CD4-positive, alpha-beta T cell (primary cell): ENCODE measurements around the gene CILP. TPM values are rescaled to one million over a fixed set of nuclear protein-coding genes. Genes with fewer than 3 reads are reported as not detected.

Source experiments
- ATAC-seq: fragments of 200-7000 bp; cut with Tn5 transposase; one replicate; pipeline ENCODE4 v1.10.0; 2022; ENCODE audit warnings: mild to moderate bottlenecking; ENCODE audit not compliant: poor library complexity
- CTCF ChIA-PET: fragments of 350-600 bp; sonication (Branson Sonifier 250); formaldehyde crosslinking; loops from one replicate; lab custom pipeline; 2021; ENCODE audit warnings: antibody characterized with exemption, inconsistent platforms; lab: Charles Lee
- POLR2A ChIA-PET: fragments of 350-600 bp; sonication (Branson Sonifier 250); formaldehyde crosslinking; loops from one replicate; lab custom pipeline; 2021; ENCODE audit warnings: antibody characterized with exemption, inconsistent platforms; lab: Charles Lee
- DNase-seq, 14 experiments: peaks; one replicate each; pipeline ENCODE4 v3.0.0-alpha.2; 2013 to 2020; ENCODE audit warnings: mixed read lengths in 2 of 14
- H3K27ac ChIP-seq, 2 donors: one replicate each; pipeline versions ENCODE4 v1.5.1 to v1.7.0; 2013; ENCODE audit warnings: low read length in 2 of 2, low read depth in 1 of 2, mild to moderate bottlenecking in 1 of 2
- H3K27me3 ChIP-seq, 2 experiments: 1 replicate in 1 of 2; 2 replicates in 1 of 2; pipeline versions ENCODE4 v1.6.1 to v1.7.0; 2013; ENCODE audit warnings: low read length in 2 of 2, control low read depth in 1 of 2, mild to moderate bottlenecking in 1 of 2, moderate library complexity in 1 of 2; ENCODE audit not compliant: insufficient read depth in 2 of 2, control insufficient read depth in 1 of 2
- H3K36me3 ChIP-seq: one replicate; pipeline ENCODE4 v1.6.1; 2013; ENCODE audit warnings: low read length, control low read depth; ENCODE audit not compliant: insufficient read depth
- H3K4me1 ChIP-seq: one replicate; pipeline ENCODE4 v1.6.1; 2013; ENCODE audit warnings: low read length, control low read depth; ENCODE audit not compliant: insufficient read depth
- H3K4me3 ChIP-seq: one replicate; pipeline ENCODE4 v1.5.1; 2013; ENCODE audit warnings: mild to moderate bottlenecking, low read length, moderate library complexity
- H3K9me3 ChIP-seq, 2 experiments: 1 replicate in 1 of 2; 2 replicates in 1 of 2; pipeline versions ENCODE4 v1.6.1 to v1.7.0; 2013; ENCODE audit warnings: low read length in 2 of 2, mild to moderate bottlenecking in 2 of 2, control low read depth in 1 of 2, moderate library complexity in 1 of 2; ENCODE audit not compliant: control insufficient read depth in 1 of 2, insufficient read depth in 1 of 2
- H3K27ac Mint-ChIP-seq: one replicate; pipeline ENCODE4 v1.8.0; 2020; ENCODE audit warnings: mixed read lengths
- H3K27me3 Mint-ChIP-seq: one replicate; pipeline ENCODE4 v1.8.0; 2021; ENCODE audit warnings: mixed read lengths
- H3K36me3 Mint-ChIP-seq: one replicate; pipeline ENCODE4 v1.8.0; 2021; ENCODE audit warnings: low read depth, mixed read lengths
- H3K4me1 Mint-ChIP-seq: one replicate; pipeline ENCODE4 v1.8.0; 2021; ENCODE audit warnings: low read depth, mixed read lengths
- H3K4me3 Mint-ChIP-seq: one replicate; pipeline ENCODE4 v1.8.0; 2020; ENCODE audit warnings: mild to moderate bottlenecking, mixed read lengths
- H3K9me3 Mint-ChIP-seq: one replicate; pipeline ENCODE4 v1.8.0; 2020; ENCODE audit warnings: mixed read lengths
- CTCF ChIP-seq: fragments of 200-600 bp; IDR thresholded peaks from one replicate; pipeline ENCODE4 v1.8.0; 2022; ENCODE audit warnings: antibody characterized with exemption, mild to moderate bottlenecking
- intact Hi-C, 2 experiments: fragments of 100-400 bp; cut with DNase I in 1 of 2; cut with micrococcal nuclease in 1 of 2; formaldehyde crosslinking; loops; one replicate each; pipeline versions ENCODE4 v1.15.1 to v1.9.0; 2023 to 2025; cut with DNase I, micrococcal nuclease
- total RNA-seq, 174 experiments: library from RNA in 2 of 174; stranded (reverse) in 2 of 174; gene quantifications; one replicate each; pipeline ENCODE4 v1.2.3 and lab custom pipeline; 2021 to 2026

Gene CILP
- total RNA-seq, 2 experiments from 2014 or later = 0.31 to 0.33 TPM

GRCh38 chr15:65258375-65259262 is 47.3 kb upstream of the CILP start:
- ChIA-PET CTCF (no interaction called here), POLR2A (no interaction called here)
- Histone ChIP-seq H3K9me3 (no peaks in the 10 kb centered on the region), H3K27me3 (no peaks in the 10 kb centered on the region), H3K36me3 (peaks cover 65% of the 10 kb centered on the region), H3K4me3 (no peak overlapping the region), H3K27ac (no peak overlapping the region), H3K4me1 (no peaks in the 10 kb centered on the region)
- TF ChIP-seq CTCF = no peak
- no peak for ATAC-seq
- H3K4me1 Mint-ChIP-seq = no peaks in the 10 kb centered on the region
- H3K4me3 Mint-ChIP-seq = no peak overlapping the region
- intact Hi-C loops = no loop called here
- no peak overlapping the region for H3K27ac Mint-ChIP-seq
- no peaks in the 10 kb centered on the region for H3K27me3 Mint-ChIP-seq
- no peaks in the 10 kb centered on the region for H3K9me3 Mint-ChIP-seq
- no peak for DNase-seq
- H3K36me3 Mint-ChIP-seq = peaks cover 87% of the 10 kb centered on the region

GRCh38 chr15:65255486-65256140 is 44.3 kb upstream of the CILP start:
- H3K27ac ChIP-seq = no peak overlapping the region
- Mint-ChIP-seq H3K27ac (no peak overlapping the region), H3K4me3 (no peak overlapping the region), H3K9me3 (no peaks in the 10 kb centered on the region), H3K36me3 (peaks cover 58% of the 10 kb centered on the region), H3K4me1 (peaks cover under 1% of the 10 kb centered on the region), H3K27me3 (no peaks in the 10 kb centered on the region)
- no peak overlapping the region for H3K4me3 ChIP-seq
- CTCF ChIA-PET = interaction anchor here (0.7 kb wide), 1 partner anchor 22 kb away, joined by 3 read pairs; no protein-coding TSS in a partner anchor
- no peaks in the 10 kb centered on the region for H3K9me3 ChIP-seq
- no peak for DNase-seq
- H3K36me3 ChIP-seq = peaks cover 38% of the 10 kb centered on the region
- ATAC-seq = no peak
- TF ChIP-seq CTCF = no peak
- POLR2A ChIA-PET = interaction anchor here (0.6 kb wide), 1 partner anchor 1084 kb away, joined by 3 read pairs; no protein-coding TSS in a partner anchor
- no peaks in the 10 kb centered on the region for H3K27me3 ChIP-seq
- intact Hi-C loops = no loop called here
- no peaks in the 10 kb centered on the region for H3K4me1 ChIP-seq

GRCh38 chr15:65254758-65255157 is 43.5 kb upstream of the CILP start:
- Mint-ChIP-seq H3K4me3 (no peak overlapping the region), H3K27me3 (no peaks in the 10 kb centered on the region), H3K4me1 (peaks cover 5% of the 10 kb centered on the region), H3K27ac (no peak overlapping the region), H3K9me3 (no peaks in the 10 kb centered on the region), H3K36me3 (peaks cover 49% of the 10 kb centered on the region)
- DNase-seq (no peak), ATAC-seq (no peak)
- no peak overlapping the region for H3K27ac ChIP-seq
- TF ChIP-seq CTCF = no peak
- ChIA-PET CTCF (no interaction called here), POLR2A (interaction anchor here (0.7 kb wide), 1 partner anchor 422 kb away, joined by 3 read pairs; no protein-coding TSS in a partner anchor)
- no peak overlapping the region for H3K4me3 ChIP-seq
- H3K4me1 ChIP-seq = peaks cover 2% of the 10 kb centered on the region
- no peaks in the 10 kb centered on the region for H3K9me3 ChIP-seq
- H3K36me3 ChIP-seq = peaks cover 30% of the 10 kb centered on the region
- H3K27me3 ChIP-seq = no peaks in the 10 kb centered on the region
- intact Hi-C loops = no loop called here
